H9 (cell line): Measurements from ENCODE around the gene RAB39A. TPM values are rescaled to one million over a fixed set of nuclear protein-coding genes. Genes with fewer than 3 reads are reported as not detected.

Experiments
- DNase-seq: peaks from one replicate; pipeline ENCODE4 v3.0.0-alpha.2; 2017
- H2AFZ ChIP-seq: one replicate; pipeline ENCODE4 v1.6.1; 2013; ENCODE audit warnings: mild to moderate bottlenecking, low read length, control low read depth, moderate library complexity
- H2AK5ac ChIP-seq: 2 replicates; pipeline ENCODE4 v1.6.1; 2013; ENCODE audit warnings: low read length, control low read depth, mixed read lengths; ENCODE audit not compliant: insufficient read length
- H2BK120ac ChIP-seq: one replicate; pipeline ENCODE4 v1.6.1; 2013; ENCODE audit warnings: low read depth, mild to moderate bottlenecking, low read length, control low read depth, inconsistent platforms; ENCODE audit not compliant: poor library complexity, severe bottlenecking
- H2BK12ac ChIP-seq: 2 replicates; pipeline ENCODE4 v1.6.1; 2013; ENCODE audit warnings: low read length, control low read depth, mixed read lengths, low read depth; ENCODE audit not compliant: insufficient read length
- H2BK15ac ChIP-seq: 2 replicates; pipeline ENCODE4 v1.6.1; 2013; ENCODE audit warnings: low read depth, low read length, control low read depth
- H2BK20ac ChIP-seq: one replicate; pipeline ENCODE4 v1.6.1; 2013; ENCODE audit warnings: low read depth, mild to moderate bottlenecking, low read length, control low read depth, inconsistent platforms; ENCODE audit not compliant: poor library complexity, severe bottlenecking
- H2BK5ac ChIP-seq: 2 replicates; pipeline ENCODE4 v1.6.1; 2013; ENCODE audit warnings: low read length, control low read depth, mixed read lengths; ENCODE audit not compliant: insufficient read length
- H3K14ac ChIP-seq: 2 replicates; pipeline ENCODE4 v1.6.1; 2013; ENCODE audit warnings: low read length, control low read depth; ENCODE audit not compliant: insufficient read depth
- H3K18ac ChIP-seq: 2 replicates; pipeline ENCODE4 v1.6.1; 2013; ENCODE audit warnings: low read depth, mild to moderate bottlenecking, mixed read lengths, low read length, control low read depth; ENCODE audit not compliant: insufficient read length
- H3K23ac ChIP-seq: 2 replicates; pipeline ENCODE4 v1.6.1; 2013; ENCODE audit warnings: low read length, control low read depth, mixed read lengths, low read depth; ENCODE audit not compliant: insufficient read length
- H3K23me2 ChIP-seq: 2 replicates; pipeline ENCODE4 v1.6.1; 2013; ENCODE audit warnings: low read depth, mild to moderate bottlenecking, mixed read lengths, low read length, control low read depth; ENCODE audit not compliant: insufficient read length, poor library complexity, severe bottlenecking
- H3K27ac ChIP-seq: 2 replicates; pipeline ENCODE4 v1.5.1; 2013; ENCODE audit warnings: low read length, control low read depth, mixed read lengths, low read depth; ENCODE audit not compliant: insufficient read length
- H3K27me3 ChIP-seq: 2 replicates; pipeline ENCODE4 v1.6.1; 2013; ENCODE audit warnings: low read length, control low read depth, inconsistent platforms; ENCODE audit not compliant: insufficient read depth
- H3K4ac ChIP-seq: 2 replicates; pipeline ENCODE4 v1.6.1; 2013; ENCODE audit warnings: low read depth, mild to moderate bottlenecking, control low read depth, inconsistent platforms, low read length, moderate library complexity
- H3K4me1 ChIP-seq: 2 replicates; pipeline ENCODE4 v1.6.1; 2013; ENCODE audit warnings: low read length, control low read depth, inconsistent platforms; ENCODE audit not compliant: insufficient read depth
- H3K4me2 ChIP-seq: 2 replicates; pipeline ENCODE4 v1.6.1; 2013; ENCODE audit warnings: low read length, control low read depth, mixed read lengths; ENCODE audit not compliant: insufficient read length, insufficient read depth
- H3K56ac ChIP-seq: 2 replicates; pipeline ENCODE4 v1.6.1; 2013; ENCODE audit warnings: low read depth, mild to moderate bottlenecking, mixed read lengths, low read length, control low read depth; ENCODE audit not compliant: insufficient read length
- H3K79me1 ChIP-seq: 2 replicates; pipeline ENCODE4 v1.6.1; 2013; ENCODE audit warnings: low read depth, mild to moderate bottlenecking, moderate library complexity, low read length, control low read depth, inconsistent platforms; ENCODE audit not compliant: insufficient read depth, poor library complexity, severe bottlenecking
- H3K79me2 ChIP-seq: 2 replicates; pipeline ENCODE4 v1.6.1; 2013; ENCODE audit warnings: low read length, control low read depth, inconsistent platforms; ENCODE audit not compliant: insufficient read depth
- H3K9ac ChIP-seq: 2 replicates; pipeline ENCODE4 v1.6.1; 2013; ENCODE audit warnings: low read length, control low read depth, mixed read lengths; ENCODE audit not compliant: insufficient read length; ENCODE audit errors: extremely low read depth
- H3K9me3 ChIP-seq: one replicate; pipeline ENCODE4 v1.6.1; 2013; ENCODE audit warnings: low read depth, low read length, inconsistent platforms; ENCODE audit not compliant: control insufficient read depth
- H3T11ph ChIP-seq: one replicate; pipeline ENCODE4 v1.6.1; 2013; ENCODE audit warnings: mild to moderate bottlenecking, low read length, control low read depth, inconsistent platforms
- H4K20me1 ChIP-seq: one replicate; pipeline ENCODE4 v1.6.1; 2013; ENCODE audit not compliant: control insufficient read depth, insufficient read length, insufficient read depth
- H4K5ac ChIP-seq: 2 replicates; pipeline ENCODE4 v1.6.1; 2013; ENCODE audit warnings: low read depth, mild to moderate bottlenecking, mixed read lengths, low read length, control low read depth; ENCODE audit not compliant: insufficient read length
- H4K8ac ChIP-seq: replicated peaks from 2 replicates; pipeline ENCODE4 v1.6.1; 2013; ENCODE audit warnings: low read length, control low read depth, mixed read lengths, low read depth; ENCODE audit not compliant: insufficient read length
- H4K91ac ChIP-seq: 2 replicates; pipeline ENCODE4 v1.6.1; 2013; ENCODE audit warnings: low read depth, mild to moderate bottlenecking, moderate library complexity, mixed read lengths, low read length, control low read depth; ENCODE audit not compliant: insufficient read length
- H3K27ac Mint-ChIP-seq, 3 experiments: 2 replicates in 2 of 3; 3 replicates in 1 of 3; pipeline ENCODE4 v1.8.0; 2020 to 2021; ENCODE audit warnings: mixed read lengths in 3 of 3, mild to moderate bottlenecking in 1 of 3, moderate library complexity in 1 of 3
- H3K27me3 Mint-ChIP-seq: 2 replicates; pipeline ENCODE4 v1.8.0; 2021; ENCODE audit warnings: low read depth, mild to moderate bottlenecking, moderate library complexity, mixed read lengths
- H3K36me3 Mint-ChIP-seq, 3 experiments: 2 replicates in 2 of 3; 3 replicates in 1 of 3; pipeline ENCODE4 v1.8.0; 2020 to 2021; ENCODE audit warnings: low read depth in 3 of 3, mixed read lengths in 3 of 3; ENCODE audit not compliant: insufficient read depth in 1 of 3
- H3K4me1 Mint-ChIP-seq, 2 experiments: 2 replicates each; pipeline ENCODE4 v1.8.0; 2020; ENCODE audit warnings: mixed read lengths in 2 of 2
- H3K4me3 Mint-ChIP-seq, 2 experiments: 2 replicates in 1 of 2; 3 replicates in 1 of 2; pipeline ENCODE4 v1.8.0; 2020 to 2021; ENCODE audit warnings: mild to moderate bottlenecking in 2 of 2, mixed read lengths in 2 of 2, moderate library complexity in 1 of 2
- H3K9me3 Mint-ChIP-seq, 2 experiments: 2 replicates in 1 of 2; 3 replicates in 1 of 2; pipeline ENCODE4 v1.8.0; 2020; ENCODE audit warnings: mild to moderate bottlenecking in 2 of 2, mixed read lengths in 2 of 2, moderate library complexity in 1 of 2
- WGBS: extraction: QIAGEN DNeasy Blood & Tissue Kit; methylation state at CpG from one replicate; pipeline ENCODE4 v1.1.7; 2013; ENCODE audit warnings: missing lambda C conversion rate, low lambda C conversion rate, mixed read lengths; ENCODE audit not compliant: insufficient read length; ENCODE audit errors: extremely low coverage; 5-methylcytosine and 5-hydroxymethylcytosine counted together
- total RNA-seq: library from RNA; stranded (reverse); gene quantifications from 2 replicates; pipeline ENCODE4 v1.2.1, GENCODE V29; 2021
- TF ChIP-seq, protein P1 (sequence below): fragments of 200-600 bp; sonication (generic); conservative IDR thresholded peaks from 3 replicates; pipeline ENCODE4 v1.8.0; 2021; ENCODE audit warnings: antibody characterized with exemption, mild to moderate bottlenecking

The RAB39A gene
- total RNA-seq, 1 experiment from 2014 or later, result 9.7 TPM

GRCh38 chr11:107957109-107957588, 28.9 kb downstream of the RAB39A start:
- Histone ChIP-seq H3K79me2 (no peaks in the 10 kb centered on the region), H3T11ph (no peak overlapping the region), H3K18ac (no peak overlapping the region), H3K27ac (no peak overlapping the region), H3K9me3 (no peaks in the 10 kb centered on the region), H3K14ac (no peak overlapping the region), H4K8ac (no peak overlapping the region), H3K4ac (no peak overlapping the region), H3K27me3 (no peaks in the 10 kb centered on the region), H2BK120ac (no peak overlapping the region), H2BK5ac (no peak overlapping the region), H2BK12ac (no peak overlapping the region), H3K23me2 (no peaks in the 10 kb centered on the region), H4K5ac (no peak overlapping the region), H3K4me1 (peaks cover 4% of the 10 kb centered on the region; the same call in 1 of the 2 replicates), H3K23ac (no peak overlapping the region), H2BK15ac (no peak overlapping the region), H3K4me2 (no peak overlapping the region), H4K20me1 (no peaks in the 10 kb centered on the region), H3K79me1 (no peaks in the 10 kb centered on the region), H4K91ac (no peak overlapping the region), H3K56ac (no peak overlapping the region), H2AK5ac (no peak overlapping the region), H3K9ac (no peak overlapping the region), H2BK20ac (no peak overlapping the region), H2AFZ (no peak overlapping the region)
- Mint-ChIP-seq H3K27me3 (no peaks in the 10 kb centered on the region), H3K27ac (no peak overlapping the region; a peak in 1 of 7 replicates), H3K4me3 (no peak overlapping the region), H3K36me3 (peaks cover 4% of the 10 kb centered on the region in 3 experiments; a peak in 4 of 7 replicates), H3K9me3 (no peaks in the 10 kb centered on the region), H3K4me1 (peaks cover 5 to 22% of the 10 kb centered on the region in 2 experiments)
- no peak for DNase-seq
- WGBS, result no CpG with 5 or more reads among the region's 1 CpG
- TF ChIP-seq, protein P1, sequence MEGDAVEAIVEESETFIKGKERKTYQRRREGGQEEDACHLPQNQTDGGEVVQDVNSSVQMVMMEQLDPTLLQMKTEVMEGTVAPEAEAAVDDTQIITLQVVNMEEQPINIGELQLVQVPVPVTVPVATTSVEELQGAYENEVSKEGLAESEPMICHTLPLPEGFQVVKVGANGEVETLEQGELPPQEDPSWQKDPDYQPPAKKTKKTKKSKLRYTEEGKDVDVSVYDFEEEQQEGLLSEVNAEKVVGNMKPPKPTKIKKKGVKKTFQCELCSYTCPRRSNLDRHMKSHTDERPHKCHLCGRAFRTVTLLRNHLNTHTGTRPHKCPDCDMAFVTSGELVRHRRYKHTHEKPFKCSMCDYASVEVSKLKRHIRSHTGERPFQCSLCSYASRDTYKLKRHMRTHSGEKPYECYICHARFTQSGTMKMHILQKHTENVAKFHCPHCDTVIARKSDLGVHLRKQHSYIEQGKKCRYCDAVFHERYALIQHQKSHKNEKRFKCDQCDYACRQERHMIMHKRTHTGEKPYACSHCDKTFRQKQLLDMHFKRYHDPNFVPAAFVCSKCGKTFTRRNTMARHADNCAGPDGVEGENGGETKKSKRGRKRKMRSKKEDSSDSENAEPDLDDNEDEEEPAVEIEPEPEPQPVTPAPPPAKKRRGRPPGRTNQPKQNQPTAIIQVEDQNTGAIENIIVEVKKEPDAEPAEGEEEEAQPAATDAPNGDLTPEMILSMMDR, result no peak
